MM.1S (cell line): Measurements from ENCODE around the gene SIRT2.

Experiments
- DNase-seq: peaks from one replicate; pipeline ENCODE4 v3.0.0-alpha.2; 2015
- H2AFZ ChIP-seq: fragments of 300-600 bp; sonication (generic); 2 replicates; pipeline ENCODE4 v1.6.0; 2016; ENCODE audit warnings: antibody characterized with exemption, low read length
- H3F3A ChIP-seq: fragments of 300-600 bp; sonication (generic); 2 replicates; pipeline ENCODE4 v1.6.1; 2016; ENCODE audit warnings: mild to moderate bottlenecking, antibody characterized with exemption, low read length, moderate library complexity, mixed read lengths; ENCODE audit not compliant: insufficient read depth
- H3K27ac ChIP-seq: fragments of 300-600 bp; sonication (generic); 2 replicates; pipeline ENCODE4 v1.5.1; 2016; ENCODE audit warnings: mild to moderate bottlenecking, low read length
- H3K27me3 ChIP-seq: fragments of 300-600 bp; sonication (generic); replicated peaks from 2 replicates; pipeline ENCODE4 v1.6.0; 2016; ENCODE audit warnings: low read length; ENCODE audit not compliant: insufficient read depth
- H3K36me3 ChIP-seq: fragments of 300-600 bp; sonication (generic); replicated peaks from 2 replicates; pipeline ENCODE4 v1.6.1; 2016; ENCODE audit warnings: mild to moderate bottlenecking, low read length, mixed read lengths; ENCODE audit not compliant: insufficient read depth
- H3K4me1 ChIP-seq: fragments of 300-600 bp; sonication (generic); 2 replicates; pipeline ENCODE4 v1.6.1; 2016; ENCODE audit warnings: low read length, mixed read lengths
- H3K4me2 ChIP-seq: fragments of 300-600 bp; sonication (generic); 2 replicates; pipeline ENCODE4 v1.6.0; 2016; ENCODE audit warnings: low read depth, low read length
- H3K4me3 ChIP-seq: fragments of 300-600 bp; sonication (generic); 2 replicates; pipeline ENCODE4 v1.5.1; 2016; ENCODE audit warnings: low read length, mixed read lengths
- H3K79me2 ChIP-seq: fragments of 300-600 bp; sonication (generic); 2 replicates; pipeline ENCODE4 v1.6.1; 2016; ENCODE audit warnings: mixed run types, low read length, mixed read lengths
- H3K9ac ChIP-seq: fragments of 300-600 bp; sonication (generic); 2 replicates; pipeline ENCODE4 v1.6.1; 2016; ENCODE audit warnings: low read length, mixed read lengths
- H3K9me2 ChIP-seq: fragments of 300-600 bp; sonication (generic); replicated peaks from 2 replicates; pipeline ENCODE4 v1.6.1; 2016; ENCODE audit warnings: mild to moderate bottlenecking, low read length, mixed read lengths; ENCODE audit not compliant: insufficient read depth
- H3K9me3 ChIP-seq: fragments of 300-600 bp; sonication (generic); replicated peaks from 2 replicates; pipeline ENCODE4 v1.6.1; 2016; ENCODE audit warnings: mild to moderate bottlenecking, low read length, mixed read lengths; ENCODE audit not compliant: insufficient read depth
- H4K20me1 ChIP-seq: fragments of 300-600 bp; sonication (generic); 2 replicates; pipeline ENCODE4 v1.6.1; 2016; ENCODE audit warnings: mild to moderate bottlenecking, low read length, moderate library complexity, mixed read lengths; ENCODE audit not compliant: insufficient read depth
- CTCF ChIP-seq: fragments of 300-600 bp; sonication (generic); IDR thresholded peaks from 2 replicates; pipeline ENCODE4 v1.5.1; 2016; ENCODE audit warnings: antibody characterized with exemption, low read length, mixed read lengths
- EZH2 ChIP-seq: fragments of 300-600 bp; sonication (generic); optimal IDR thresholded peaks from 2 replicates; pipeline ENCODE3; 2017; ENCODE audit warnings: low read depth, mild to moderate bottlenecking, antibody characterized with exemption, low read length, mixed read lengths
- EZH2phosphoT487 ChIP-seq: fragments of 300-600 bp; sonication (generic); IDR thresholded peaks from 2 replicates; pipeline ENCODE4 v1.6.1; 2018; ENCODE audit warnings: antibody characterized with exemption, low read length

Gene SIRT2

GRCh38 chr19:38834590-38834989 is 64.8 kb downstream of the SIRT2 start:
- Histone ChIP-seq H3K79me2 (0 out of 2 replicates have a peak, but pooled peaks cover 6% of the 10 kb centered on the region), H3K27me3 (no peaks in the 10 kb centered on the region), H3K36me3 (peaks cover 11% of the 10 kb centered on the region), H3K4me1 (no peaks in the 10 kb centered on the region), H2AFZ (no peak overlapping the region), H3K9ac (no peak overlapping the region), H3K4me3 (no peak overlapping the region), H3K4me2 (no peak overlapping the region), H4K20me1 (no peaks in the 10 kb centered on the region), H3K9me3 (no peaks in the 10 kb centered on the region), H3K27ac (no peak overlapping the region), H3K9me2 (no peaks in the 10 kb centered on the region), H3F3A (peaks cover 28% of the 10 kb centered on the region)
- TF ChIP-seq EZH2phosphoT487 = no peak
- TF ChIP-seq CTCF = no peak
- DNase-seq = no peak

GRCh38 chr19:38834104-38834490 is 65.3 kb downstream of the SIRT2 start:
- H2AFZ ChIP-seq = no peak overlapping the region
- H3K27ac ChIP-seq = no peak overlapping the region
- no peak overlapping the region for H3K9ac ChIP-seq
- no peaks in the 10 kb centered on the region for H4K20me1 ChIP-seq
- H3K4me1 ChIP-seq = no peaks in the 10 kb centered on the region
- no peak overlapping the region for H3K4me3 ChIP-seq
- no peak overlapping the region for H3K4me2 ChIP-seq
- no peak for DNase-seq
- H3K36me3 ChIP-seq = peaks cover 6% of the 10 kb centered on the region
- no peaks in the 10 kb centered on the region for H3K9me2 ChIP-seq
- no peak for TF ChIP-seq EZH2
- no peak for TF ChIP-seq CTCF
- no peak for TF ChIP-seq EZH2phosphoT487
- H3K79me2 ChIP-seq = 0 out of 2 replicates have a peak, but pooled peaks cover 6% of the 10 kb centered on the region
- H3K27me3 ChIP-seq = no peaks in the 10 kb centered on the region
- peaks cover 24% of the 10 kb centered on the region for H3F3A ChIP-seq
- H3K9me3 ChIP-seq = no peaks in the 10 kb centered on the region

- H3F3A ChIP-seq = peaks cover 20% of the 10 kb centered on the region
- DNase-seq = no peak
- no peaks in the 10 kb centered on the region for H3K9me3 ChIP-seq
- no peaks in the 10 kb centered on the region for H3K9me2 ChIP-seq
- no peak overlapping the region for H3K4me3 ChIP-seq
- H3K79me2 ChIP-seq = 0 out of 2 replicates have a peak, but pooled peaks cover 6% of the 10 kb centered on the region
- H2AFZ ChIP-seq = no peak overlapping the region
- no peaks in the 10 kb centered on the region for H3K27me3 ChIP-seq
- TF ChIP-seq CTCF = no peak
- no peak for TF ChIP-seq EZH2phosphoT487
- TF ChIP-seq EZH2 = no peak
- no peaks in the 10 kb centered on the region for H3K4me1 ChIP-seq
- H3K4me2 ChIP-seq = no peak overlapping the region
- H3K36me3 ChIP-seq = peaks cover 6% of the 10 kb centered on the region
- H3K9ac ChIP-seq = no peak overlapping the region
- no peaks in the 10 kb centered on the region for H4K20me1 ChIP-seq
- H3K27ac ChIP-seq = no peak overlapping the region
Observed at GRCh38 chr19:38833092-38833425, 66.4 kb downstream of the SIRT2 start.
